Trophoblast cell (in vitro differentiated cells and primary cell): ENCODE measurements around the gene KIF21B.

Source experiments
- DNase-seq, 2 donors: peaks; one replicate each; pipeline ENCODE4 v3.0.0-alpha.2; 2016
- H2AFZ ChIP-seq: 2 replicates; pipeline ENCODE4 v1.6.1; 2013; ENCODE audit warnings: low read length, moderate library complexity, mild to moderate bottlenecking; ENCODE audit not compliant: insufficient read depth, poor library complexity
- H2AK5ac ChIP-seq: 2 replicates; pipeline ENCODE4 v1.6.1; 2013; ENCODE audit warnings: mild to moderate bottlenecking, low read length
- H2BK120ac ChIP-seq: 2 replicates; pipeline ENCODE4 v1.6.1; 2013; ENCODE audit warnings: low read length, mild to moderate bottlenecking, moderate library complexity; ENCODE audit not compliant: insufficient read depth, poor library complexity
- H2BK12ac ChIP-seq: 2 replicates; pipeline ENCODE4 v1.6.1; 2013; ENCODE audit warnings: mild to moderate bottlenecking, low read length, moderate library complexity
- H2BK5ac ChIP-seq: 2 replicates; pipeline ENCODE4 v1.6.1; 2013; ENCODE audit warnings: low read length, low read depth, moderate library complexity, mild to moderate bottlenecking; ENCODE audit not compliant: poor library complexity
- H3K14ac ChIP-seq: 2 replicates; pipeline ENCODE4 v1.6.1; 2013; ENCODE audit warnings: mild to moderate bottlenecking, low read length
- H3K18ac ChIP-seq: 2 replicates; pipeline ENCODE4 v1.6.1; 2013; ENCODE audit warnings: mild to moderate bottlenecking, low read length
- H3K23ac ChIP-seq: 2 replicates; pipeline ENCODE4 v1.6.1; 2013; ENCODE audit warnings: low read length
- H3K27ac ChIP-seq: 2 replicates; pipeline ENCODE4 v1.5.1; 2013; ENCODE audit warnings: low read depth, mild to moderate bottlenecking, inconsistent platforms, low read length, moderate library complexity
- H3K27me3 ChIP-seq: 2 replicates; pipeline ENCODE4 v1.6.1; 2013; ENCODE audit warnings: inconsistent platforms, mild to moderate bottlenecking, low read length, moderate library complexity; ENCODE audit not compliant: insufficient read depth
- H3K36me3 ChIP-seq, 2 experiments: 1 replicate in 1 of 2; 2 replicates in 1 of 2; pipeline ENCODE4 v1.6.1; 2013; ENCODE audit warnings: low read length in 2 of 2, mild to moderate bottlenecking in 2 of 2, moderate library complexity in 1 of 2; ENCODE audit not compliant: insufficient read depth in 2 of 2, control insufficient read depth in 1 of 2
- H3K4ac ChIP-seq: 2 replicates; pipeline ENCODE4 v1.6.1; 2013; ENCODE audit warnings: low read depth, mild to moderate bottlenecking, low read length, moderate library complexity
- H3K4me1 ChIP-seq, 2 experiments: 1 replicate in 1 of 2; 2 replicates in 1 of 2; pipeline ENCODE4 v1.6.1; 2013; ENCODE audit warnings: low read length in 2 of 2, mild to moderate bottlenecking in 2 of 2, moderate library complexity in 1 of 2; ENCODE audit not compliant: insufficient read depth in 2 of 2, control insufficient read depth in 1 of 2
- H3K4me2 ChIP-seq: 2 replicates; pipeline ENCODE4 v1.6.1; 2013; ENCODE audit warnings: inconsistent platforms, mild to moderate bottlenecking, low read length, moderate library complexity
- H3K4me3 ChIP-seq: 2 replicates; pipeline ENCODE4 v1.5.1; 2013; ENCODE audit warnings: mild to moderate bottlenecking, low read depth, low read length, inconsistent platforms
- H3K79me1 ChIP-seq: one replicate; pipeline ENCODE4 v1.6.1; 2013; ENCODE audit warnings: low read length
- H3K79me2 ChIP-seq: 2 replicates; pipeline ENCODE4 v1.6.1; 2013; ENCODE audit warnings: low read length, mild to moderate bottlenecking; ENCODE audit not compliant: control insufficient read depth, insufficient read depth, poor library complexity
- H3K9ac ChIP-seq: 2 replicates; pipeline ENCODE4 v1.6.1; 2013; ENCODE audit warnings: mild to moderate bottlenecking, low read length
- H3K9me3 ChIP-seq: 2 replicates; pipeline ENCODE4 v1.6.1; 2013; ENCODE audit warnings: low read depth, mild to moderate bottlenecking, control low read depth, inconsistent platforms, low read length; ENCODE audit not compliant: insufficient read depth
- H4K12ac ChIP-seq: 2 replicates; pipeline ENCODE4 v1.6.1; 2013; ENCODE audit warnings: low read depth, mild to moderate bottlenecking, low read length, moderate library complexity
- H4K8ac ChIP-seq: 2 replicates; pipeline ENCODE4 v1.6.1; 2013; ENCODE audit warnings: low read depth, mild to moderate bottlenecking, low read length, moderate library complexity
- H4K91ac ChIP-seq: one replicate; pipeline ENCODE4 v1.6.1; 2013; ENCODE audit warnings: low read depth, mild to moderate bottlenecking, low read length, moderate library complexity
- WGBS: extraction: QIAGEN DNeasy Blood & Tissue Kit; methylation state at CpG from one replicate; pipeline ENCODE4 v1.1.7; 2013; ENCODE audit warnings: missing lambda C conversion rate; ENCODE audit not compliant: insufficient read length, insufficient coverage; ENCODE audit errors: extremely low coverage; 5-methylcytosine and 5-hydroxymethylcytosine counted together

KIF21B gene

DNA sequence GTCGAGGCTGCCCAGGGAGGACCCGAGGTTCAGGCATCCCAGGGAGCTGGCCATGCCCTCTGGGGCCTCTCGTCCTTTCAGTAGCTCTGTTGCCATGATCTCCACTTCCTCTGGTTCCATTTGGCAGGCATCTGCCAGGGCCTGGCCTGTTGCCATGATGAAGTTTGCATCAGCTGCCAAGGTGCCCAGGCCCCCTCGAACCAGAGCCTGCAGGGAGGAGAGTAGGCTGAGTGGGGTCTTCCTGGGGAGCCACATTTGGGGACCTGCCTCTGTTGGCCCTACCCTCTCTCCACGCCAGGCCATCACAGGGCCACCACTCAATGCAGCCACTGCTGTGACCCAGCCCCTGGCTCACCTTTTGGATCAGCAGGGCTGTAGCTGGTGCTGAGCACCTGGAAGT, 16.4 kb upstream of the KIF21B start:
- no peak overlapping the region for H3K9ac ChIP-seq
- no peak overlapping the region for H3K4me3 ChIP-seq
- H2AFZ ChIP-seq = no peak overlapping the region
- H3K4me2 ChIP-seq = no peak overlapping the region
- no peak overlapping the region for H4K91ac ChIP-seq
- no peak overlapping the region for H2BK12ac ChIP-seq
- no peaks in the 10 kb centered on the region for H3K79me2 ChIP-seq
- H3K27me3 ChIP-seq = no peaks in the 10 kb centered on the region
- H3K4me1 ChIP-seq = no peaks in the 10 kb centered on the region
- H3K36me3 ChIP-seq = no peaks in the 10 kb centered on the region
- no CpG with 5 or more reads among the region's 5 CpGs for WGBS
- H3K79me1 ChIP-seq = no peaks in the 10 kb centered on the region
- H3K27ac ChIP-seq = no peak overlapping the region
- no peak for DNase-seq
- no peak overlapping the region for H4K12ac ChIP-seq
- no peak overlapping the region for H3K14ac ChIP-seq
- H3K18ac ChIP-seq = no peak overlapping the region
- no peak overlapping the region for H3K23ac ChIP-seq
- no peak overlapping the region for H2BK120ac ChIP-seq
- H2BK5ac ChIP-seq = no peak overlapping the region
- no peak overlapping the region for H3K4ac ChIP-seq
- no peak overlapping the region for H2AK5ac ChIP-seq
- H4K8ac ChIP-seq = no peak overlapping the region
- peaks cover 3% of the 10 kb centered on the region for H3K9me3 ChIP-seq

DNA sequence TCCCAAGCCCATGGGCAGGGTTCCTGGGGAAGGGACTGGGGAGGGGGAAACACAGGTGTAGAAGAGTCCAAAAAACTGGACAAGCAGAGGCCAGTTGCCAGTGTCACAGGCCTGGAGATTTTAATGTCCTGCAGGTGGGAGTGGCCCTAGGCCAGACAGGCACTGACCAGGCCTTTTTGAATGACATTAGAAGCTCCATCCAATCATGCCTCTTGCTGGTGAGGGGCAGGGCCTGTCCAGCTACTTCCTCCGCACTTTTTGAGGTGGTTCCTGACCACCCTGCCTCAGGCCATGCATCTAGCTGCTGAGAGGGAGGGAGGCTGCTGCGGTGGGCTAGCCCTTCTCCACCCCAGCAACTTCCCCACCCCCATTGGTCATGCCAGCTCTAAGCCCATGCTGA, 15.9 kb upstream of the KIF21B start:
- Histone ChIP-seq H3K14ac (no peak overlapping the region), H3K9me3 (peaks cover 3% of the 10 kb centered on the region), H4K12ac (no peak overlapping the region), H2BK5ac (no peak overlapping the region), H2BK12ac (no peak overlapping the region), H2BK120ac (no peak overlapping the region), H3K4me3 (no peak overlapping the region), H3K27me3 (no peaks in the 10 kb centered on the region), H3K18ac (no peak overlapping the region), H3K27ac (no peak overlapping the region), H3K4me2 (no peak overlapping the region), H2AFZ (no peak overlapping the region), H2AK5ac (no peak overlapping the region), H3K9ac (no peak overlapping the region), H3K79me2 (no peaks in the 10 kb centered on the region), H4K91ac (no peak overlapping the region), H3K79me1 (no peaks in the 10 kb centered on the region), H3K4ac (no peak overlapping the region), H3K23ac (no peak overlapping the region), H3K4me1 (no peaks in the 10 kb centered on the region), H3K36me3 (no peaks in the 10 kb centered on the region), H4K8ac (no peak overlapping the region)
- no peak for DNase-seq
- WGBS = no CpG with 5 or more reads among the region's 2 CpGs

DNA sequence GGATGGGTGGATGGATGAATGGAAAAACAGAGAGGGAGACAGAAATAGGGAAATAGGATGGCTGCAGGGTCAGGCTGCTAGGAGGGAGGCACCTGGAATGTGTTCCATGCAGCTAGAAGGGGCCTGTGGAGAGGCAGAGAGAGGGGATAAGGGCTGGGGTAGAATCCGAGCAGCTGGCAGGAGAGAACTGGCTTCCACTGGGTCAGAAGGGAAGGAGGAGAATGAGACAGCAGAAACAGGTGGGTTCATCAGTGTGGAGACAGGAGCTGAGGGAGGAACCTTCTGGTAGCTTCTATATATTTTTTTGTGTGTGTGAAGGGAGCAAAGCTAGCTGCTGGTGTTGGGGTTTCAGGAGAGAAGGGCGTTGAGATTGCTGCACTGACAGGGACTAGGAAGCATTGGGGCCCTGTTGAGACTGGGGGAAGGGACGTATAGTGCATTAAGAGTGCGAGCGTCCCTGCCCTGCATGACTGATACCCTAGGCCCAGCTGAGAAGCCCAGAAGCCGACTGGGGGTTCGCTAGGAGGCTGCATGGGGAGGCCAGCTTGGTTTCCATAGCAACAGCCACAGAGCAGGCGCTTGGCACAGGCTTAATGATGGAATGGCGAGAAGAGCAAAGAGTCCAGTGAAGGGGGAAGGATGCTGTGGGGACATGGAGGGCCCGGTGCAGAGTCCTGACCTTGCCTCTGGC, 14.8 kb upstream of the KIF21B start:
- Histone ChIP-seq H3K79me1 (no peaks in the 10 kb centered on the region), H3K79me2 (no peaks in the 10 kb centered on the region), H2AK5ac (no peak overlapping the region), H4K12ac (no peak overlapping the region), H3K4me1 (no peaks in the 10 kb centered on the region), H3K23ac (no peak overlapping the region), H2BK12ac (no peak overlapping the region), H3K9ac (no peak overlapping the region), H2BK5ac (no peak overlapping the region), H3K27me3 (no peaks in the 10 kb centered on the region), H3K4me3 (no peak overlapping the region), H3K27ac (no peak overlapping the region), H4K8ac (no peak overlapping the region), H2BK120ac (no peak overlapping the region), H3K36me3 (no peaks in the 10 kb centered on the region), H2AFZ (no peak overlapping the region), H3K4ac (no peak overlapping the region), H3K4me2 (no peak overlapping the region), H3K18ac (no peak overlapping the region), H3K14ac (no peak overlapping the region), H3K9me3 (peaks cover 3% of the 10 kb centered on the region), H4K91ac (no peak overlapping the region)
- no peak for DNase-seq
- no CpG with 5 or more reads among the region's 10 CpGs for WGBS

GRCh38 chr1:201036188-201036842, 12.8 kb upstream of the KIF21B start:
- Histone ChIP-seq H3K4me3 (no peak overlapping the region), H3K23ac (no peak overlapping the region), H3K79me2 (no peaks in the 10 kb centered on the region), H3K4me2 (no peak overlapping the region), H3K27ac (no peak overlapping the region), H3K79me1 (no peaks in the 10 kb centered on the region), H4K12ac (no peak overlapping the region), H2BK5ac (no peak overlapping the region), H4K91ac (no peak overlapping the region), H3K4me1 (no peaks in the 10 kb centered on the region), H2BK120ac (no peak overlapping the region), H3K9ac (no peak overlapping the region), H3K4ac (no peak overlapping the region), H3K36me3 (no peaks in the 10 kb centered on the region), H3K9me3 (peaks cover 3% of the 10 kb centered on the region), H3K14ac (no peak overlapping the region), H3K18ac (no peak overlapping the region), H2AFZ (no peak overlapping the region), H2AK5ac (no peak overlapping the region), H4K8ac (no peak overlapping the region), H3K27me3 (no peaks in the 10 kb centered on the region), H2BK12ac (no peak overlapping the region)
- no peak for DNase-seq
- WGBS = no CpG with 5 or more reads among the region's 12 CpGs
